Activated effector memory CD4-positive, alpha-beta T cell treated with Interleukin-2 at 50 U/mL for 16 hours (primary cell): ENCODE measurements around the gene ZNF654.
"Not testable (repeated sequence)": the region's sequence is repeated elsewhere in the genome, so short reads cannot be mapped to it uniquely, and the experiment has no call there.

Experiments
- DNase-seq: peaks from one replicate; pipeline ENCODE4 v3.0.0-alpha.2; 2020

Gene ZNF654

GRCh38 chr3:88058581-88059379, at the start of gene ZNF654, which contains the start of gene CGGBP1:
ZNF654 (plus strand) TSS chr3:88059255; CDS start chr3:88059320, 65 bp downstream.
CGGBP1 (minus strand) TSS chr3:88059005; CDS start chr3:88055976, 3,029 bp downstream.
- DNase-seq, result peak; percentile 100

GRCh38 chr3:88010810-88011209, 48.2 kb upstream of the ZNF654 start:
- DNase-seq, result no peak

- DNase-seq, result no peak
Measured at GRCh38 chr3:88013592-88013991, 45.5 kb upstream of the ZNF654 start.

GRCh38 chr3:88015656-88016055, 43.4 kb upstream of the ZNF654 start:
- DNase-seq, result not testable (repeated sequence)

GRCh38 chr3:88019024-88019423, 40.0 kb upstream of the ZNF654 start:
- no peak for DNase-seq

GRCh38 chr3:88025001-88025552, 34.0 kb upstream of the ZNF654 start:
- no peak for DNase-seq

- no peak for DNase-seq
Measured at GRCh38 chr3:88028876-88029275, 30.2 kb upstream of the ZNF654 start.

GRCh38 chr3:88030210-88030609, 28.8 kb upstream of the ZNF654 start:
- no peak for DNase-seq

- no peak for DNase-seq
Measured at GRCh38 chr3:88031642-88032077, 27.4 kb upstream of the ZNF654 start.

GRCh38 chr3:88032245-88032644, 26.8 kb upstream of the ZNF654 start:
- no peak for DNase-seq

- no peak for DNase-seq
Measured at GRCh38 chr3:88033079-88033478, 26.0 kb upstream of the ZNF654 start.

- DNase-seq, result no peak
Measured at GRCh38 chr3:88033808-88034207, 25.2 kb upstream of the ZNF654 start.

- DNase-seq, result no peak
Measured at GRCh38 chr3:88034491-88035275, 24.4 kb upstream of the ZNF654 start.

- DNase-seq, result no peak
Measured at GRCh38 chr3:88036221-88036620, 22.8 kb upstream of the ZNF654 start.

GRCh38 chr3:88038566-88038965, 20.5 kb upstream of the ZNF654 start:
- DNase-seq, result no peak

- no peak for DNase-seq
Measured at GRCh38 chr3:88040529-88040928, 18.5 kb upstream of the ZNF654 start.

GRCh38 chr3:88041005-88041404, 18.1 kb upstream of the ZNF654 start:
- no peak for DNase-seq

GRCh38 chr3:88044411-88044810, 14.6 kb upstream of the ZNF654 start:
- DNase-seq, result no peak

- DNase-seq, result no peak
Measured at GRCh38 chr3:88046766-88047165, 12.3 kb upstream of the ZNF654 start.

GRCh38 chr3:88057630-88058305, 1.3 kb upstream of the ZNF654 start:
- DNase-seq, result no peak

- DNase-seq, result no peak
Measured at GRCh38 chr3:88058306-88058580, 812 bp upstream of the ZNF654 start.

- no peak for DNase-seq
Measured at GRCh38 chr3:88059380-88060170, 520 bp downstream of the ZNF654 start.
